HG03432 (cell line): ENCODE data around the gene SETDB2.

Source experiments
- ATAC-seq: cut with Tn5 transposase; IDR thresholded peaks from one replicate; pipeline ENCODE4 v1.9.1; 2021; ENCODE audit warnings: mild to moderate bottlenecking, moderate library complexity; ENCODE audit not compliant: unreplicated experiment

Gene SETDB2

GRCh38 chr13:49528161-49528560 lies 84.1 kb downstream of the SETDB2 start:
- no peak for ATAC-seq

- peak; percentile 77 for ATAC-seq
These were observed 86.4 kb downstream of the SETDB2 start for GRCh38 chr13:49530457-49530856.

- no peak for ATAC-seq
These were observed 88.5 kb downstream of the SETDB2 start for GRCh38 chr13:49532593-49532992.

GRCh38 chr13:49533011-49533410 lies 88.9 kb downstream of the SETDB2 start:
- no peak for ATAC-seq

GRCh38 chr13:49533591-49534269 lies 89.7 kb downstream of the SETDB2 start:
- ATAC-seq: no peak

- no peak for ATAC-seq
These were observed 92.2 kb downstream of the SETDB2 start for GRCh38 chr13:49536144-49536873.

- ATAC-seq: no peak
These were observed 94.3 kb downstream of the SETDB2 start for GRCh38 chr13:49538404-49538803.

- no peak for ATAC-seq
These were observed 95.2 kb downstream of the SETDB2 start for GRCh38 chr13:49539313-49539712.

- no peak for ATAC-seq
These were observed 95.7 kb downstream of the SETDB2 start for GRCh38 chr13:49539746-49540145.

- no peak for ATAC-seq
These were observed 96.5 kb downstream of the SETDB2 start for GRCh38 chr13:49540552-49540951.

- no peak for ATAC-seq
These were observed 99.6 kb downstream of the SETDB2 start for GRCh38 chr13:49543656-49544055.
